T-helper 2 cell treated with Interferon-gamma antibody and Interleukin-4, amounts not matched to agents 100 ng/mL and 5 ng/mL, for 36 hours (primary cell): Measurements from ENCODE around the gene LMBR1. TPM values are rescaled to one million over a fixed set of nuclear protein-coding genes. Genes with fewer than 3 reads are reported as not detected.
"Not testable (repeated sequence)": the region's sequence is repeated elsewhere in the genome, so short reads cannot be mapped to it uniquely, and the experiment has no call there.

Experiments
- intact Hi-C: fragments of 100-400 bp; cut with micrococcal nuclease; formaldehyde crosslinking; loops from one replicate; pipeline ENCODE4 v1.15.1; 2023
- total RNA-seq: library from RNA; stranded (reverse); gene quantifications from 2 replicates; pipeline ENCODE4 v1.2.3, GENCODE V29; 2022

LMBR1 gene
- total RNA-seq, 1 donor from 2014 or later = 52.7 TPM

DNA sequence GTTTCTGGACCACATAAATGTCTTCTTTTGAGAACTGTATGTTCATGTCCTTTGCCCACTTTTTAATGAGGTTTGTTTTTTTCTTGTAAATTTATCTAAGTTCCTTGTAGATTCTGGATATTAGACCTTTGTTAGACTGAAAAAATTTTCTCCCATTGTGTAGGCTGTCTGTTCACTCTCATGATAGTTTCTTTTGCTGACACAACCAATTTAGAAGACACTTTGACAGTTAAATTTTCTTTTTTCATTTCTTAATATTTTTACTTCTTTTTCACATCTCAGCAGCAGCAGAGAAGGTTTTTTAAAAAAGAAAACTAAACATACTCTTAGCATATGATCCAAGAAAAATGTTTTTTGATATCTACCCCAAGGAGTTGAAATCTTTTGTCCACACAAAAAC, 190.6 kb downstream of the LMBR1 start:
- intact Hi-C loops = no loop called here

DNA sequence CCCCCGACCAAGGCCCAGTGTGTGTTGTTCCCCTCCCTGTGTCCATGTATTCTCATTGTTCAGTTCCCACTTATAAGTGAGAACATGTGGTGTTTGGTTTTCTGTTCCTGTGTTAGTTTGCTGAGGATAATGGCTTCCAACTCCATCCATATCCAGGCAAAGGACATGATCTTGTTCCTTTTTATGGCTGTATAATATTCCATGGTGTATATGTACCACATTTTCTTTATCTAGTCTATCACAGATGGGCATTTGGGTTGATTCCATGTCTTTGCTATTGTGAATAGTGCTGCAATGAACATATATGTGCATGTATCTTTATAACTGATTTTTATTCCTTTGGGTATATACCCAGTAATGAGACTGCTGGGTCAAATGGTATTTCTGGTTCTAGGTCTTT, 191.2 kb downstream of the LMBR1 start:
- intact Hi-C loops = not testable (repeated sequence)

DNA sequence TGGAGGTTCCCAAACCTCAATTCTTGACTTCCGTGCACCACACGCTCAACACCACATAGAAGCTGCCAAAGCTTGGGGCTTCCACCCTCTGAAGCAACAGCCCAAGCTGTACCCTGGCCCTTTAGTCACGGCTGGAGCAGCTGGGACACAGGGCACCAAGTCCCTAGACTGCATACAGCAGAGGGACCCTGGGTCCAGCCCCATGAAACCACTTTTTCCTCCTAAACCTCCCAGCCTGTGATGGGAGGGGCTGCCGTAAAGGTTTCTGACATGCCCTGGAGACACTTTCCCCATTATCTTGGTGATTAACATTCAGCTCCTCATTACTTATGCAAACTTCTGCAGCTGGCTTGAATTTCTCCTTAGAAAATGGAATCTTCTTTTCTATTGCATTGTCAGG, 194.5 kb downstream of the LMBR1 start:
- intact Hi-C loops = not testable (repeated sequence)

DNA sequence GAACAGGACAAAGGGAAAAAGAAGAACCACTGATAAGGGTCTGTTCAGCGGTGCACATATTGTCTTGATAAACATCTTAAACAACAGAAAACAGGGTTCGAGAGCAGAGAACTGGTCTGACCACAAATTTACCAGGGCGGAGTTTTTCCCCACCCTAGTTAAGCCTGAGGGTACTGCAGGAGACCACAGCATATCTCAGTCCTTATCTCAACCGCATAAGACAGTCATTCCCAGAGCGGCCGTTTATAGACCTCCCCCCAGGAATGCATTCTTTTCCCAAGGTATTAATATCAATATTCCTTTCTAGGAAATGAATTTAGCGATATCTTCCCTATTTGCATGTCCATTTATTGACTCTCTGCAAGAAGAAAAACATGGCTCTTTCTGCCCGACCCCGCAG, 195.7 kb downstream of the LMBR1 start:
- intact Hi-C loops = not testable (repeated sequence)

DNA sequence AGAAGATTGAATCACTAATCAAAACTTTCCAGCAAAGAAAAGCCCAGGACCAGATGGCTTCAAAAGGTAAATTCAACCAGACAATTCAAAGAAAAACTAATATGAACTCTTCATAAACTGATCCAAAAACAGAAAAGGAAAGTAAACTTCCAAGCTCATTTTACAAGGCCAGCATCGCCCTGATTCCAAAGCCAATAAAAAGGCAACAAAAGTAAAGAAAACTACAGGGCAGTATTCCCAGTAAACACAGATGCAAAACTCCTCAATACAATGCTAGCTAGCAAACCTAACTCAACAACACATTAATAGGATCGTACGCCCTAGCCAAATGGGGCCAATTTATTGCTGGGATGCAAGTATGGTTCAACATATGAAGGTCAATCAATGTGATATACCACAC, 199.4 kb downstream of the LMBR1 start:
- intact Hi-C loops = no loop called here

DNA sequence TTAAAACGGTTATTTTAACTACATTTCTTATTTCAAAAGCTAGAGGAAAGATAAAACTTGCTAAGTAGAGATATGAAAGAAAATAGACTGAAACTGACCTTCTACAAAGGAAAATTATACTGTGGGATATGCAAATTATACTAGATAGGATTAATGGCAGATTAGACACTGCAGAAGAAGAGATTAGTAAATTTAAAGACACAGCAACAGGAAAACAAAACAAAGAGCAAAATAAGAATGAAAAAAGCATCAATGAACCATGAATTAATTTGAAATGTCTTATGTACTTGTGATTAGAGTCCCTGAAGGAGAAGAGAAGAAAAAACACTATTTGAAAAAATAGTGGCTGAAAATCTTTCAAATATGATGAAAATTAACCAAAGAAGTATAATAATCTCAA, 200.1 kb downstream of the LMBR1 start:
- intact Hi-C loops = no loop called here

DNA sequence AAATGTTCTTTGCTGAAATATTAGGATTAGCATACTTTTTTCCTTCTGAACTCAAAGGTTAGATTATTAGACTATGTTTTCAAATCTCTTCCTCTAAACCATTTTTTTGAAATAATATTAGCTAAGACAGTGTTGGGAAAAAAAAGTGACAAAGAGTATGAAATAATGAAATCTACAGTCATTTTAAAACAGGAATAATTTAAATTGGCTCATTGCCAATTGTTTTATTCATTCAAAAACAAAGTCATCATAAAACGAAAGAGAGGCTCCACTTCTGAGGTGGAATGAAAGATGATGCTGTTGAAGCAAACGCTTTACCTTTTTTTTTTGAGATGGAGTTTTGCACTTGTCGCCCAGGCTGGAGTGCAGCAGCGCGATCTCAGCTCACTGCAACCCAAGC, 201.2 kb downstream of the LMBR1 start:
- intact Hi-C loops = no loop called here

DNA sequence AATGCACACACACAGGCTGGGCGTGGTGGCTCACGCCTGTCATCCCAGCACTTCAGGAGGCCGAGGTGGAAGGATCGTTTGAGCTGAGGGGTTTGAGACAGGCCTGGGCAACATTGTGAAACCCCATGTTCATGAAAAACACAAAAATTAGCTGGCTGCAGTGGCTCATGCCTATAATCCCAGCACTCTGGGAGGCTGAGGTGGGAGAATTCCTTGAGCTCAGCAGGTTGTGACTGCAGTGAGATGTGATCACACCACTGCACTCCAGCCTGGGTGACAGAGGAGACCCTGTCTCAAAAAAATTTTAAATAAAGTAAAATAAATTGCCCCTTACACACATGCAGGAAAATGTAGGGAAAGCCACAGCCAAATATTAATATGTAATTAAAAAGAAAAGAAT, 208.3 kb downstream of the LMBR1 start:
- intact Hi-C loops = no loop called here

DNA sequence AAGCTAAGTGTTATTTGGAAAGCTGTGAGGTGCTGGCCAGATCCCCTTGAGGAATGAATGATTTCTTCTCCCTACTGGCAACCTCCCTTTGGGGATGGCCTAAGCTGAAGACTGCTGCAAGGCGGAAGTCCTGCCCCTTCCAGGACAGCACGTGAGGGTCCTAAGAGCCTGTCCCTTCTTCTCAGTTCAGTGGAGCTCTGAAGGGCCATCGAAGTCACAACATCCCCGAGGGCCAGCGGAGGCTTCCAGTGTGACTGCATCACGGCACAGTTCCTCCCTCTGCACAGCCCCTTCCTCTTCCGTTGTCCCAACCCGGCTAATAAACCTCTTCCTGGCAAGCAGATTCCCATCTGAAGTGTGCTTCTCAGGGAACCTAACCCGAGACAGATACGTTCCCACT, 208.7 kb downstream of the LMBR1 start:
- intact Hi-C loops = no loop called here

DNA sequence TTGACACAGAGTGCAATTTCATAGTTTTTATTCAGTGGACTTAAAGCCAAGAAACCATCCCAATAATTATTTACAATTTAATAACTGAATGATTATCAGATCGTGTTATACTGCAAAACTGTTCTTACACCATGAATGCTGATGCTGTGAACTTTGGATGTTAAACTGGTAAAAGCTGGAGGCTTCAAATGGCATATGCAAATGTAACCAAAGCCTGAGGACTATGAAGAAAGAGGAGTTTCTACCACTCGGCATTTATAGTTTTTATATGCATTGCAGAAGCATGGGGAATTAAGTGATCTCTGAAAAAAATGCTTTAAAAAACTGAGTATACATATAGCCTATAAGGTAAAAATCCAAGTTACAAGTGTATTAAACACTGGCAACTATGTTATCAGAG, 210.1 kb downstream of the LMBR1 start:
- intact Hi-C loops = no loop called here

DNA sequence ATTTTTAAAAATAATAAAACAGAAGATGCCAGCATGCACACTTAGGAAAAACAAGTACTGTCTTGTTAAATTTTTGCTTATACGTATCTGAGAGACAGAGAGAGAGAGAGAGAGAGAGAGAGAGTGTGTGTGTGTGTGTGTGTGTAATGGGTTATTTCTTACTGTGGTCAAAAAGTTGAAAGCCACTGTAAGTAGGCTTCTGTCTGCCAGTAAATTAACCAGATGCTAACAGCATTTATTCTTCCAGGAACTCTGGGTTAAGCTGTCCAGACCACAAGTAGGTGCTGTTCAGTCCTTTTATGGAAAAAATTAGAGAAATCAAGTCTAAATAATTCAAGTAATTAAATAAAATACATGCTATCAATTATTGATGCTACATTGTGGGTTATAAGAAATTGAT, 212.7 kb downstream of the LMBR1 start:
- intact Hi-C loops = no loop called here

DNA sequence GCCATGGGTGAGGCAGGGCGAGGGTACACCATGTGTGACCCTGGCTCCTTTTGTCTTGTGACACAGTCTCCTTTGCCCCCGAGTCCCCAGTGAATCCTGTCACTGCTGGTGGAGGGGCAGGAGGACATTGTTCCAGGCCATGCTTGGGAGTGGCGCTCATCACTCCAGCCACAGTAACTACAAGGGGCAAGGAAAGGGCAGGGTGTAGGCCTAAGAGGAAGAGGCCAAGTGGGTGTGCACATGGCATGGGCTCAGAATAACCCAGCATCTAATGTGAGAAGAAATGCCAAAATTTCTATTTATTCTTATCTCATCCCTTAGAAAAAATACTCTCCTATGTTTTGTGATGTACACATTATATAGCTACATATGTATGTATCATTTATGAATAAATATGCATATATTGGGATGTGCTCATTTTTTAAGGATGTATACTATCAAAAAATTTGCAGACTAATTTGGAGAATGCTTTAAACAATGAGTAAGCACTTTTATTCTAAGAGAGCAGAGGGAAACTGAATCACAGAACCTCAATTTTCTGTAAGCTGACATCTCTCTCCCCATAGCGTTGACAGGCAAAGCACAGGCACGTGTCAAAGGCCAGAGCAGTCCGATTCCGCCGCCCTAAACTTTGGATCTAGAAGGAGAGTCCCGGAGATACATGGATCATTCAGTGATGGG, 215.5 kb downstream of the LMBR1 start:
- intact Hi-C loops = no loop called here

DNA sequence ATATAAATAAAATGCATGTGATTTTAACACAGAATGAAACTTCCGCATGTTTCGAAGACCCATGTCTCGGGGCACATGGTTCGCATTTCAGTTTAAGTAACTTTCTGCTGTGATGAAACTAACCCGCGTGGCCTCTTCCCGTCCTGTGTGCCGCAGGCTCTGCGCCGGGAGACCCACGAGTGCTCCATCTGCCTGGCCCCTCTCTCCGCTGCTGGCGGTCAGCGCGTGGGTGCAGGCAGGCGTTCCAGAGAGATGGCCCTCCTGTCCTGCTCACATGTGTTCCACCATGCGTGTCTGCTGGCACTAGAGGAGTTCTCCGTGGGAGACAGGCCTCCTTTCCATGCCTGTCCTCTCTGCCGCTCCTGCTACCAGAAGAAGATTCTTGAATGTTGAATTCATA, 216.7 kb downstream of the LMBR1 start:
- intact Hi-C loops = no loop called here

DNA sequence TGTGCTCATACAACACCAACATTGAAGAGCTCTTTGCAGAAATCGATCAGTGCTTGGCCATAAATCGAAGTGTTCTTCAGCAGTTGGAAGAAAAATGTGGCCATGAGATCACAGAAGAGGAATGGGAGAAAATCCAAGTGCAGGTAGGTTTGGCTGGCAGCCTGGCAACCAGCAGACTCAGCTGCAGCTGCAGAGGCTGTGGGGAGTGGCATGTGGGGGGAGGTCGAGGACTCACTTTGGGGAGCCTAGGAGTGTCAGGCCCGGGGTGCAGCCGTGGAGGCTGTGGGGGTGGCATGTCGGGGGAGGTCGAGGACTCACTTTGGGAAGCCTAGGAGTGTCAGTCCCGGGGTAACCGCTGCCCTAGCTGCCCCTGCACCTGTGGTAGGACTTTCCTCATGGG, 217.3 kb downstream of the LMBR1 start:
- intact Hi-C loops = no loop called here

DNA sequence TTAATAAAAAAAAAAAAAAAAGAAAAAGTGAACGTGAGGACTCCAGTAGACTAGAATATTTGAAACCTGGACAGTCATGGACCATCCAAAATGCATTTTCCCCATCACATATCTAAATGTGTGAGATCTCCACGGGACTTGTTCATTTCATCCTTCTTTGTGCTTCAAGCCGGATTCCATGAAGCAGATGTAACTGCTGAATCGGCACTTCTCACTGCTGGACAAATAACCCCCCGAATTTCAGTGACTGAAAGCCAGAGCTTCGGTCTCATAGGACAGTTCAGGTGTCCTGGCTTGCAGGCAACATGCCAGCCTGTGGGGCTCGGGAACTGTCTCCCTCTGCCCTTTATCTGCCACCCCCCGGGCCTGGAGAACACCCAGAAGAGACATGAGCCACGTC, 219.1 kb downstream of the LMBR1 start:
- intact Hi-C loops = no loop called here

DNA sequence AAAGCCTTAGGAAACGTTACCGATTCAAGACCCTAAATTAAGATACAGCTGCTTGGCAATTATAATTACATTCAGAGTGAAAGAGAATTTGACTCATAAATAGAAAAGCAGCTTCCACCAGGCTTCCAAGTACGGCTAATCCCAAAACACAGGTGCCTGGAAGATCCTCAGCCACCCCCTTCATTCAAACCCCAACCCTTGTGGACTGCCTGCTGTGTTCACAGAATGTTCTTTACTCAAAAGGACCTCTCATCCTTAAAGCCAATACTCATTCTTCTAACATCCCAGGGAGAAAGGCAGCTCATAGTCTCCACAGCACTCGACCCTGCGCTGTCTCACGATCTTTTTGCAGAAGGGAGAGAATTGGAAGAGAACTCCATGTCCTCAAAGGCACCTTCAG, 219.5 kb downstream of the LMBR1 start:
- intact Hi-C loops = no loop called here

DNA sequence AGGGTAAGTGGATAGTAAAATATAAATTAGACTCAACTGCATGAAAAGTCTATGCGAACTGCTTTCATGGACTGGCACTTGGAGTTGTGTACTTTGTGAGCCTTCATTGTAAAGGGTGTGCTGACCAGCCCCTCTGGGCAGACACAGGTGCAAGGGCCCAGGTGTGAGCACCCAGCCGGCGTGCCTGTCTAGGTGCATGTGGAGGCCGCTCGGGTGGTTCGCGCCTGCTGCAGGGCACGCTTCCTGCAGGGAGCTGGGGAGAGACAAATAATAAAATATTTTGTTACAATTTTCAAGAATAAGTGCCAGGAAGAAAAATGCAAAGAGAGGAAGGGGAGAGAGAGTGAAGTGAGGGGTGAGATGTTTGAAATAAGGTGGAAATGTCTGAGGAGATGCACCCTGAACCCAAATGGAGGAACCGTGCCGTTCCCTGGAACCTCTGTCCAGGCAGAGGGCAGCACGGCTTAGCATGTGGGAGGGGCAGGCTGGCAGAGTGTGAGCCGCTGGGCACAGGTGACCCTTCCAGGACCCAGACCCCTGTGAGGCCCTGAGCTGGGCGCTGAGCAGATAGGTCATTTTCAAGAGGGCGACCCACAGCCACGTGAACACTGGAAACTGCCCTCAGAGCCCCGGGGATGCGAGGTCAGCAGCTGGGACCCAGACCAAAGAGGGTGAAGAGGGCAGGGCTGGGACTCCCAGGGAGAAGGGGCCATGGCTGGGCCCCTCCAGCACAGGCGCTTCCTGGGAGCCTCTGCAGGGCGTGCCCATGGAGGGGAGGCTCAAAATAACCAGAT, 223.8 kb downstream of the LMBR1 start:
- intact Hi-C loops = no loop called here

DNA sequence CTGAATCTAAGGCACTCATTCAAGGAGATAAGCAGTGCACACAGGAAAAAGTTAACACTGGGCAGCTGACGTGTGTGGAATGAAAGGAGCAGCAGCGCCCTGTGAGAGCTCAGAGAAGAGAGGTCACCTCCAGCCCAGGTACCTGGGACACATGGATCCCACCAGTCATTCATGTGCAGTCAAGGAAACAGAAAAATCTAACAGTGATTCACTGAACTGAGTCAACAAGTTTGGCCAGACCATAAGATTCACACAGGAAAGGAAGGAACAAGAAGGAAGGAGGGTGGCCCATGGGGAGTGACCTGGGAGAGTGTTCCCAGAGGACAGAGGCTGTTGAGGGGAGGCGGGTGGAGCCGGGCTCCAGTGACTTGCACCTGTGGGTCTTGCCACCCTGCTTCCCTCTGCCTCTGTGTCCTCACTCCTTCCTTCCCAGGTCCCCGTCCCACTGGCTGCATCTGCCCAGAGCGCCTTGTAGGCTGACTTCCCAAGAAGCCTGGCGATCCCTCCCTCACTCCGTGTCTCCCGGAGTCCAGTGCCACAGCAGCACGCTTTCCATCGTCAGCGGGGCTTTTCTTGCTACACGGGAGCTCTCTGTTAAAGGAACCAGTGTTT, 224.7 kb downstream of the LMBR1 start:
- intact Hi-C loops = no loop called here

DNA sequence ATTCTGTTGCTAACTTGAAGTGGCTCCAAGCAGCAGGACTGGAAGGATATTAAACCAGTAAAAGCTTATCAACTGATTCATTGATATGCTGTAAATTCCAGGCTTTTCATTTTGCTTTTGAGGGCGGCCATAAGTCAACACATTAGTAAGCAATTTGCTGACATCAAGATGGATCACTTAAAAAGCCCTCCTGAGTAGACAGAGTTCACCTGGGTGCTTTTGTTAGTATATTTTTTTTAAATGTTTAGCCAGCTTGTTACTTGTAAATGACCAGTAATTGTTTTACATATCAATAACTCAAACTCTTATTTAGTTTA, 225.9 kb downstream of the LMBR1 start:
- intact Hi-C loops = no loop called here

DNA sequence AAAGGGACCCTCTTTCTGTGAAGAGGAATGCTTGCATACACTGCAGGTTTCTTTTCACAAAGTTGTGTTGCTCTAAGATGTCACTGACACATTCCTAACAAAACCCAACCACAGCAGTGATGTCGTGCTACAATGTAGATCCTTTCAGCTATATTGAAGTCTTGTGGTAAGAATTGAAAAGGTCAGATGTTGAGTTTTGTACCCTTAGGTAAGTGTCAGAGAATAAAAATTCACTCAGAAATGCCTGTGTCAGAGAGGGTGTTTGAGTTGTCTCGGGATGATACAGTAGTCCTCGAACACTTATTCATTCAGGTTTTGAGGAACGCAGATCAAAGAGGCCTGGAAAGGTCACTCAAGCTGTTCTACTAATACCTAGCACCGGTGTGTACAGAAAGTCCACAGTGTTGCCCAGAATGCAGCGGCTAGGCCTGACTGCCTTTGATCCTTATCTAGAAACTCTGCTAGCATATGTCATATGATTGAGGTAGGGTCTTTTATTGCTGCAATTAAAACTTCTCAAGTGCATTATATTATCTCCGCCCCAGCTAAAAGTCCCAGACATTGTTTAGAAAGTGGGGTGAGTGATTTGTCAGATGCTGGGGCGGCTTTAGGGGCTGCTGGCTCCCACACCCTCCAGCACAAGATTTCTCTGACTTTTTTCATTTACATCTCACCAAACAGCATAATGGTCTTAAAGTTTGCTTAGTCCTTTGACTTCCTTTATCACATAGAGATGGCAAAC, 226.4 kb downstream of the LMBR1 start:
- intact Hi-C loops = no loop called here

DNA sequence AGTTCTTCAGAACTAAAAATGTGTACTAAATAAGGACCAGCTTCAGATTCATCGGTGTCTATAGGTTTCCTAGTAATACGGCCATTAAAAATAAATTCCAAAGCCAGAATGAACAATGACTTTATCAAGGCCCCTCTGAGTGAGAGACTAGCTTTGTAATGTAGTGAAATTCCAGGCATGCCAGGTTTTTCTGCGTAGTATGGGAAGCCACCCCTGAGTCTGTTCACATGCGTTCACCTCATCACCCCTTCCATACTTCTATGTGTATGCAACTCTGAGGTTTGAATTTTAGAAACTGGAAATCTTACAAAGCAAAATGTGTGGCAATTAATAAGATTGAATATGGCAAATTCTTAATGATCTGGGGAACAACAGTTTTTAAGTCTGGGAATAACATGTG, 227.9 kb downstream of the LMBR1 start:
- intact Hi-C loops = no loop called here

DNA sequence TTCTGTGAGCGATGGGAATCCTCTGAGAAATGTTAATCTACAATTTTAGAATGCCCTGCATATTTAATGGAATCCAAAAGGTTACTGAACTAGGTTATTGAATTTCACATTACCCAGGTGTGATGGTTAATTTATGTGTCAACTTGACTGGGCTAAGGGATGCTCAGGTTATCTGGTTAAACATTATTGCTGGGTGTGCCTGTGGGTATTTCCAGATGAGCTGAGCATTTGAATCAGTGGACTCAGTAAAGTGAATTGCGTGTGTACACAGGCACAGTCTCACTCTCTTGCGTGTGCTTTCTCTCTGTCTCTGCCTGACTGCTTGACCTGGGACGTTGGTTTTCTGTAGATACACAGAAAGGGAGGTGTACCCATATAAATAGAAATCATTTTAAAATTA, 230.7 kb downstream of the LMBR1 start:
- intact Hi-C loops = no loop called here
